Lower lobe of right lung (tissue), 2 donors: ENCODE data around the gene MTUS2. TPM values are rescaled to one million over a fixed set of nuclear protein-coding genes. Genes with fewer than 3 reads are reported as not detected.

ENCODE experiments used
- ATAC-seq, 2 donors: fragments of 200-7000 bp; cut with Tn5 transposase; one replicate each; pipeline ENCODE4 v1.9.1; 2020 to 2022; ENCODE audit warnings: mild to moderate bottlenecking in 2 of 2, moderate library complexity in 2 of 2
- DNase-seq: peaks from one replicate; pipeline ENCODE4 v3.0.0-alpha.2; 2020
- H3K27ac ChIP-seq: fragments of 200-600 bp; one replicate; pipeline ENCODE4 v1.8.0; 2022
- H3K27me3 ChIP-seq: fragments of 200-600 bp; one replicate; pipeline ENCODE4 v1.8.0; 2022; ENCODE audit warnings: low read depth
- H3K36me3 ChIP-seq: fragments of 200-600 bp; one replicate; pipeline ENCODE4 v1.8.0; 2022; ENCODE audit warnings: mild to moderate bottlenecking
- H3K4me1 ChIP-seq: fragments of 200-600 bp; one replicate; pipeline ENCODE4 v1.8.0; 2022
- H3K4me3 ChIP-seq: fragments of 200-600 bp; one replicate; pipeline ENCODE4 v1.8.0; 2022; ENCODE audit warnings: mild to moderate bottlenecking
- H3K9me3 ChIP-seq: fragments of 200-600 bp; one replicate; pipeline ENCODE4 v1.8.0; 2022
- intact Hi-C: fragments of 100-400 bp; cut with DNase I; formaldehyde crosslinking; loops from one replicate; pipeline ENCODE4 v1.11.0; 2022
- total RNA-seq: library from RNA; stranded (reverse); fragmentation: NEBNext Ultra II Directional; extraction: Animal tissue kit (Norgen Biotek cat#: 25700); gene quantifications from one replicate; pipeline ENCODE4 v1.2.1, GENCODE V29; 2021
- TF ChIP-seq, protein P1 (sequence below): fragments of 200-600 bp; IDR thresholded peaks from one replicate; pipeline ENCODE4 v1.8.0; 2022; ENCODE audit warnings: antibody characterized with exemption, mild to moderate bottlenecking
- donor health status: DM: no; HTN: yes; CAD: no; lungs with severe emphysema.

MTUS2 gene
- total RNA-seq, 1 donor from 2014 or later, result 0.21 TPM

DNA sequence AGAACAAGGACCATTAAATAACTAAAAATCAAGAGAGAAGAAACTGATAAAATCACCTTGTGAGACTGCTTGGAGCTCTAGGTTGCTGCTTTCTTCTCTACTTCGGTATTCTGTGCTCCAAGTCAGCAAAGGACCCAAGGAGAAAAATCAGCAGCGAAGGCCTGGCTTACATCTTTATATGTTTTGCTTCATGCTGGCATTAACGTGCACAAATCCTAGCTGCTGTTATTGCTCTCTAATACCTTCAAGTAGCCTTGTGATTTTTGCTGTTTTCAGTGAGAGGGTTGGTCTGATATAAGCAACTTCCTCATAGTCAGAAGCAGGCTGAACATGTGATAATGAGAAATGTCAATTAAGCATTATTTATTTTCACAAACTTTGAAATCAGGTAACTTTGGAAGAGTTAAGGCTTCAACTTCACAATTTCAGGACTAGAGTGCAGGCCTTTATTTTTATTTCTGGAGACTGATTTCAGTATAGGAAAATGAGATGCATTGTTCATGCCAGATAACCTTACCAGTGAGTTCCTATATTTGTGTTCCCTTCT is 410.2 kb downstream of the MTUS2 start:
- TF ChIP-seq, protein P1, sequence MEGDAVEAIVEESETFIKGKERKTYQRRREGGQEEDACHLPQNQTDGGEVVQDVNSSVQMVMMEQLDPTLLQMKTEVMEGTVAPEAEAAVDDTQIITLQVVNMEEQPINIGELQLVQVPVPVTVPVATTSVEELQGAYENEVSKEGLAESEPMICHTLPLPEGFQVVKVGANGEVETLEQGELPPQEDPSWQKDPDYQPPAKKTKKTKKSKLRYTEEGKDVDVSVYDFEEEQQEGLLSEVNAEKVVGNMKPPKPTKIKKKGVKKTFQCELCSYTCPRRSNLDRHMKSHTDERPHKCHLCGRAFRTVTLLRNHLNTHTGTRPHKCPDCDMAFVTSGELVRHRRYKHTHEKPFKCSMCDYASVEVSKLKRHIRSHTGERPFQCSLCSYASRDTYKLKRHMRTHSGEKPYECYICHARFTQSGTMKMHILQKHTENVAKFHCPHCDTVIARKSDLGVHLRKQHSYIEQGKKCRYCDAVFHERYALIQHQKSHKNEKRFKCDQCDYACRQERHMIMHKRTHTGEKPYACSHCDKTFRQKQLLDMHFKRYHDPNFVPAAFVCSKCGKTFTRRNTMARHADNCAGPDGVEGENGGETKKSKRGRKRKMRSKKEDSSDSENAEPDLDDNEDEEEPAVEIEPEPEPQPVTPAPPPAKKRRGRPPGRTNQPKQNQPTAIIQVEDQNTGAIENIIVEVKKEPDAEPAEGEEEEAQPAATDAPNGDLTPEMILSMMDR, result no peak
- intact Hi-C loops, result no loop called here

DNA sequence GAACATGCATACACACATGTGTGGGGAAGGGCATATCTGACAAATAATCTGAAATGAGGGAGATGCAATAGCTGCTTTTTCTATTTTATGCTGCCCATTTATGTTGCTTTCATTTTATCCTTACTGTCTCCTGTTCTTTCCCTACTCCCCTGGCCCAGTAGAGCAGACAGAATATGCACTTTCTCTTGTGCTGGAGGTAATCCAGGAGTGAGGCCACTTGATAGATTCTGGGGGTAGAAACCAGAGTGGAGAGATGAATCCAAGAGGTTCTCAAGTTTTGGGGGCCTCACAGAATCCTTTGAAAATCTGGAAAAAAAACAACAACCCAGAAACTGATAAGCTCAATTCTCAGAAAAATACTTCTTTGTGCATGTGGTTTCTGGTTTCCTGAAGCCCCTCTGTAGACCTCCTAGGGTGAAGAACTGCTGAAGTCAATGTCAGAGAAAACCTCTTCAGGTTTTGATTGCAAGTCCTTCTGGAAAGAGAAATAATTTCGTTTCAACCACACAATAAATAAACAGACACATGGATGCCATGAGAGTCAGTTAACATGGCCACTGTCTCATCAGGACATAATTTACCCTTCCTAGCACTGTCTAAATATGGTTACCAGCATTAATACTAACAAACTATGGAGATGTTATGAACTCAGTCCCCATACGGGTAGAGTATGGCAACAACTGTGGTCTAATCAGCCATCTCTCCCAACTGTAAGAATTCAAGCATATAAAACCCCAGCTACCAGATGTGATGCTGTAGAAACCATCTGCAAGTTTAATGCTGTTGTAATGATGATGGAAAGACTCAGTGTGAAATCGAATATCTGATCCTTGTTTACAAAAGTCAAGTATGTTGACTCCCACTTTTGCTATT is 419.8 kb downstream of the MTUS2 start:
- Histone ChIP-seq H3K4me1 (no peaks in the 10 kb centered on the region), H3K4me3 (no peak overlapping the region), H3K9me3 (no peaks in the 10 kb centered on the region), H3K36me3 (no peaks in the 10 kb centered on the region), H3K27me3 (no peaks in the 10 kb centered on the region), H3K27ac (no peak overlapping the region)
- ATAC-seq, result no peak
- TF ChIP-seq, protein P1, result no peak
- intact Hi-C loops, result no loop called here
- DNase-seq, result no peak

More for the DNA sequence above, 410.2 kb downstream of the MTUS2 start:
- Histone ChIP-seq H3K27me3 (no peaks in the 10 kb centered on the region), H3K4me3 (no peak overlapping the region), H3K27ac (no peak overlapping the region), H3K9me3 (no peaks in the 10 kb centered on the region), H3K4me1 (no peaks in the 10 kb centered on the region), H3K36me3 (no peaks in the 10 kb centered on the region)
- no peak for DNase-seq
- no peak for ATAC-seq

- intact Hi-C loops, result no loop called here
- H3K27ac ChIP-seq, result no peak overlapping the region
- H3K36me3 ChIP-seq, result no peaks in the 10 kb centered on the region
- ATAC-seq, result no peak
- no peak for DNase-seq
- no peaks in the 10 kb centered on the region for H3K27me3 ChIP-seq
- H3K4me3 ChIP-seq, result no peak overlapping the region
- H3K4me1 ChIP-seq, result no peaks in the 10 kb centered on the region
- no peaks in the 10 kb centered on the region for H3K9me3 ChIP-seq
- TF ChIP-seq, protein P1, result no peak
Measured at GRCh38 chr13:29254626-29255370, 434.7 kb downstream of the MTUS2 start.

DNA sequence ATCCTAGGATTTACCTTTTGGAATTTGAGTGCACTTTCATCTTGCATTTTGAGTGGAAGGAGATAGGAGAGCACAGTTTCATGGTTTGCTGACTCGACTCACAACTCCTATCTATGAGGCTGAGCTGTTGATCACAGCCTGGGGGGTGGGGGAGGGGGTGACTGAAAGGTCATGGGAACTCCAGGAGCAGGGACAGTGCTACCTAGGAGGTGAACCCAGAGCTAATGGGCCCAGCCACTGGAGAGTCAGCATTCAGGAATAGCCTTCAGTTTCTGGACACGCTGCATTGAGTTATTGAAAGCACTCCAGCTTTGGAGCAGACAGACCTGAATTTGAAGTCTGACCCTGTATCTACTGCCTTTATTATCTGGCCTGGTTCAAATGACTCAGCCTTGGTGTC is 435.4 kb downstream of the MTUS2 start:
- no peaks in the 10 kb centered on the region for H3K36me3 ChIP-seq
- H3K4me3 ChIP-seq, result no peak overlapping the region
- no peak overlapping the region for H3K27ac ChIP-seq
- H3K9me3 ChIP-seq, result no peaks in the 10 kb centered on the region
- H3K27me3 ChIP-seq, result no peaks in the 10 kb centered on the region
- no peak for DNase-seq
- TF ChIP-seq, protein P1, result no peak
- intact Hi-C loops, result no loop called here
- no peak for ATAC-seq
- H3K4me1 ChIP-seq, result no peaks in the 10 kb centered on the region

DNA sequence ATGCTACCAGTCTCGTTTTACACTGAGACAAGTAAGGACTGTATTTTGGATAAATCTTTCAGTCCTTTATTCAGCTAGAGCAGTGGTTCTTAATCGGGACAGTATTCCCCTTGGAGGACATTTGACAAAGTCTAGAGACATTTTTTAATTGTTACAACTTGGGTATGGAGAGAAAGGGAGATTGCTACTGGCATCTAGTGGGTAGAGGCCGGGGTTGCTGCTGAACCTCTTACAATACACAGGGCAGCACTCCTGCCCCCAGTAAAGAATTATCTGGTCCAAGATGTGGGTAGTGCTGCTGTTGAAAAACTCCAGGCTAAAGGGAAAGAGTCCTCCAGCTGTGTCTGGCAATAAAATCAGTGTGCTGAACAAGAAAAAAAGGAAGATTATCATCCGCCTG is 440.5 kb downstream of the MTUS2 start:
- ATAC-seq, result no peak
- H3K4me1 ChIP-seq, result no peaks in the 10 kb centered on the region
- H3K4me3 ChIP-seq, result no peak overlapping the region
- no peaks in the 10 kb centered on the region for H3K27me3 ChIP-seq
- intact Hi-C loops, result no loop called here
- no peaks in the 10 kb centered on the region for H3K9me3 ChIP-seq
- TF ChIP-seq, protein P1, result no peak
- H3K36me3 ChIP-seq, result no peaks in the 10 kb centered on the region
- no peak overlapping the region for H3K27ac ChIP-seq
- DNase-seq, result no peak
